HL-60 (cell line): ENCODE measurements around the gene CBFA2T2.

Source experiments
- CTCF ChIP-seq: IDR thresholded peaks from one replicate; pipeline ENCODE4 v1.5.1; 2011; ENCODE audit warnings: low read length, control low read depth, inconsistent platforms; ENCODE audit not compliant: insufficient read depth
- GABPA ChIP-seq: IDR thresholded peaks from 2 replicates; pipeline ENCODE4 v1.6.1; 2012; ENCODE audit warnings: low read depth
- POLR2AphosphoS5 ChIP-seq: IDR thresholded peaks from 2 replicates; pipeline ENCODE4 v1.6.1; 2012; ENCODE audit warnings: low read depth
- REST ChIP-seq: IDR thresholded peaks from 2 replicates; pipeline ENCODE4 v1.6.1; 2012; ENCODE audit warnings: low read depth; ENCODE audit not compliant: insufficient replicate concordance
- SPI1 ChIP-seq: IDR thresholded peaks from 2 replicates; pipeline ENCODE4 v1.6.1; 2012; ENCODE audit warnings: low read depth, mild to moderate bottlenecking, borderline replicate concordance

- no peak for TF ChIP-seq CTCF
- TF ChIP-seq POLR2AphosphoS5, result no peak
- no peak for TF ChIP-seq GABPA
- TF ChIP-seq REST, result no peak
- TF ChIP-seq SPI1, result no peak
Observed at GRCh38 chr20:33578510-33578909, 88.6 kb downstream of the CBFA2T2 start.
